Activated CD4-positive, alpha-beta T cell treated with anti-CD3 and anti-CD28 coated beads for 36 hours (primary cell): Measurements from ENCODE around the gene DCAF7. TPM values are rescaled to one million over a fixed set of nuclear protein-coding genes. Genes with fewer than 3 reads are reported as not detected.

Experiments
- ATAC-seq: fragments of 200-7000 bp; cut with Tn5 transposase; one replicate; pipeline ENCODE4 v1.10.0; 2021; ENCODE audit warnings: mild to moderate bottlenecking, moderate library complexity
- CTCF ChIA-PET: fragments of 350-600 bp; sonication (Branson Sonifier 250); formaldehyde crosslinking; loops from one replicate; lab custom pipeline; 2021; ENCODE audit warnings: antibody characterized with exemption; lab: Charles Lee
- POLR2A ChIA-PET: fragments of 350-600 bp; sonication (Branson Sonifier 250); formaldehyde crosslinking; loops from one replicate; lab custom pipeline; 2021; ENCODE audit warnings: antibody characterized with exemption, inconsistent platforms; lab: Charles Lee
- DNase-seq: peaks from one replicate; pipeline ENCODE4 v3.0.0-alpha.2; 2020
- H3K27ac Mint-ChIP-seq: one replicate; pipeline ENCODE4 v1.8.0; 2021; ENCODE audit warnings: mixed read lengths
- H3K27me3 Mint-ChIP-seq: one replicate; pipeline ENCODE4 v1.8.0; 2021; ENCODE audit warnings: mixed read lengths
- H3K36me3 Mint-ChIP-seq: one replicate; pipeline ENCODE4 v1.8.0; 2021; ENCODE audit warnings: low read depth, mixed read lengths
- H3K4me1 Mint-ChIP-seq: one replicate; pipeline ENCODE4 v1.8.0; 2021; ENCODE audit warnings: mixed read lengths
- H3K4me3 Mint-ChIP-seq: one replicate; pipeline ENCODE4 v1.8.0; 2021; ENCODE audit warnings: mild to moderate bottlenecking, moderate library complexity, mixed read lengths
- H3K9me3 Mint-ChIP-seq: one replicate; pipeline ENCODE4 v1.8.0; 2021; ENCODE audit warnings: low read depth, mixed read lengths
- intact Hi-C, 2 experiments: fragments of 100-400 bp; cut with DNase I in 1 of 2; cut with micrococcal nuclease in 1 of 2; formaldehyde crosslinking; loops; one replicate each; pipeline versions ENCODE4 v1.14.2 to v1.15.1; 2022 to 2024; cut with DNase I, micrococcal nuclease
- total RNA-seq, 2 experiments: library from RNA; stranded (reverse); gene quantifications; one replicate each; pipeline ENCODE4 v1.2.3, GENCODE V29; 2021

Gene DCAF7
- total RNA-seq, 2 experiments from 2014 or later = 106 to 117 TPM

GRCh38 chr17:63596856-63597586, 46.7 kb downstream of the DCAF7 start:
- peaks cover 29% of the 10 kb centered on the region for H3K4me1 Mint-ChIP-seq
- peak overlapping the region; percentile 13 for H3K27ac Mint-ChIP-seq
- POLR2A ChIA-PET = interaction anchor here (0.5 to 1.0 kb wide), 2 partner anchors 15 to 46 kb away, joined by 3 to 4 read pairs; no protein-coding TSS in a partner anchor
- intact Hi-C loops = no loop called here
- CTCF ChIA-PET = interaction anchor here (0.6 to 1.6 kb wide), 3 partner anchors 46 to 264 kb away, joined by 3 read pairs; no protein-coding TSS in a partner anchor
- ATAC-seq (no peak), DNase-seq (no peak)
- peaks cover 3% of the 10 kb centered on the region for H3K36me3 Mint-ChIP-seq
- no peaks in the 10 kb centered on the region for H3K9me3 Mint-ChIP-seq
- no peaks in the 10 kb centered on the region for H3K27me3 Mint-ChIP-seq
- H3K4me3 Mint-ChIP-seq = no peak overlapping the region

GRCh38 chr17:63598281-63598680, 48.0 kb downstream of the DCAF7 start:
- no peaks in the 10 kb centered on the region for H3K27me3 Mint-ChIP-seq
- no peak for DNase-seq
- POLR2A ChIA-PET = no interaction called here
- no peak overlapping the region for H3K27ac Mint-ChIP-seq
- CTCF ChIA-PET = no interaction called here
- peaks cover 31% of the 10 kb centered on the region for H3K4me1 Mint-ChIP-seq
- no peak overlapping the region for H3K4me3 Mint-ChIP-seq
- intact Hi-C loops = no loop called here
- ATAC-seq = peak; percentile 19
- peaks cover 7% of the 10 kb centered on the region for H3K36me3 Mint-ChIP-seq
- no peaks in the 10 kb centered on the region for H3K9me3 Mint-ChIP-seq

- CTCF ChIA-PET = interaction anchor here (0.8 to 2.7 kb wide), 3 partner anchors 10 to 173 kb away, joined by 3 to 21 read pairs (median 4); no protein-coding TSS in a partner anchor
Observed at GRCh38 chr17:63600569-63601438, 50.5 kb downstream of the DCAF7 start, which contains the start of gene TACO1. Gene TACO1, plus strand, starts transcription at chr17:63600895. Its CDS starts 189 bp downstream, at chr17:63601084.

GRCh38 chr17:63601439-63602371, 51.4 kb downstream of the DCAF7 start:
- Mint-ChIP-seq H3K27me3 (no peaks in the 10 kb centered on the region), H3K4me3 (peak overlapping the region; percentile 97), H3K4me1 (peaks cover 31% of the 10 kb centered on the region), H3K36me3 (peaks cover 11% of the 10 kb centered on the region), H3K27ac (peak overlapping the region; percentile 95), H3K9me3 (no peaks in the 10 kb centered on the region)
- ATAC-seq (no peak), DNase-seq (no peak)
- intact Hi-C loops = loop anchor here in 1 of 2 experiments (2.0 kb wide), 1 partner anchor 51 kb away; the partner anchor contains the start of gene DCAF7
- POLR2A ChIA-PET = interaction anchor here (0.5 to 1.2 kb wide), 3 partner anchors 9 to 54 kb away, joined by 4 to 5 read pairs (median 5); partner anchors contain the start of gene DCAF7
- CTCF ChIA-PET = interaction anchor here (0.8 to 2.7 kb wide), 6 partner anchors 9 to 195 kb away, joined by 3 to 21 read pairs (median 4); no protein-coding TSS in a partner anchor

More at GRCh38 chr17:63600569-63601438, 50.5 kb downstream of the DCAF7 start, which contains the start of gene TACO1:
- peak; percentile 87 for DNase-seq
- Mint-ChIP-seq H3K4me3 (peak within 1 kb of the TSS; percentile 97), H3K9me3 (no peaks in the 10 kb centered on the region), H3K36me3 (peaks cover 9% of the 10 kb centered on the region), H3K27ac (peak within 1 kb of the TSS; percentile 95), H3K27me3 (no peaks in the 10 kb centered on the region), H3K4me1 (peaks cover 31% of the 10 kb centered on the region)
- ATAC-seq = peak; percentile 94
- POLR2A ChIA-PET = interaction anchor here (1.2 kb wide), 1 partner anchor 50 kb away, joined by 4 read pairs; the partner anchor contains the start of gene DCAF7
- intact Hi-C loops = loop anchor here (1.0 to 2.0 kb wide), 3 partner anchors 21 to 51 kb away; partner anchors contain the start of genes DCAF7 (in 2 of the 2) and MAP3K3 (in 1 of the 2)

GRCh38 chr17:63609816-63610573, 59.7 kb downstream of the DCAF7 start:
- ChIA-PET CTCF (interaction anchor here (0.9 to 7.4 kb wide), 5 partner anchors 9 to 239 kb away, joined by 3 to 121 read pairs (median 5); partner anchors contain the start of genes DCAF7, MAP3K3 and TACO1), POLR2A (interaction anchor here (1.2 to 2.2 kb wide), 2 partner anchors 8 to 12 kb away, joined by 5 to 15 read pairs; partner anchors contain the start of gene MAP3K3)
- Mint-ChIP-seq H3K4me1 (peaks cover 27% of the 10 kb centered on the region), H3K27ac (peak overlapping the region; percentile 91), H3K4me3 (peak overlapping the region; percentile 7), H3K9me3 (no peaks in the 10 kb centered on the region), H3K36me3 (peaks cover 32% of the 10 kb centered on the region), H3K27me3 (no peaks in the 10 kb centered on the region)
- ATAC-seq (peak; percentile 40), DNase-seq (peak; percentile 48)
- intact Hi-C loops = loop anchor here in 1 of 2 experiments (5.0 kb wide), 1 partner anchor 133 kb away; the partner anchor contains the start of gene ACE

- DNase-seq (peak; percentile 9), ATAC-seq (no peak)
- peak overlapping the region; percentile 91 for H3K27ac Mint-ChIP-seq
- intact Hi-C loops = loop anchor here (1.0 to 5.0 kb wide), 2 partner anchors 61 to 134 kb away; partner anchors contain the start of genes ACE (in 1 of the 2) and DCAF7 (in 1 of the 2)
- no peaks in the 10 kb centered on the region for H3K27me3 Mint-ChIP-seq
- ChIA-PET CTCF (interaction anchor here (0.9 to 7.4 kb wide), 25 partner anchors 9 to 482 kb away, joined by 3 to 121 read pairs (median 6); partner anchors contain the start of genes DCAF7, MAP3K3 and TACO1), POLR2A (interaction anchor here (0.7 to 2.2 kb wide), 5 partner anchors 9 to 103 kb away, joined by 3 to 15 read pairs (median 5); partner anchors contain the start of gene MAP3K3)
- no peaks in the 10 kb centered on the region for H3K9me3 Mint-ChIP-seq
- H3K4me1 Mint-ChIP-seq = peaks cover 27% of the 10 kb centered on the region
- H3K4me3 Mint-ChIP-seq = peak overlapping the region; percentile 51
- peaks cover 27% of the 10 kb centered on the region for H3K36me3 Mint-ChIP-seq
Observed at GRCh38 chr17:63610854-63611253, 60.6 kb downstream of the DCAF7 start.

GRCh38 chr17:63611354-63611753, 61.1 kb downstream of the DCAF7 start:
- ATAC-seq = peak; percentile 85
- H3K4me3 Mint-ChIP-seq = peak overlapping the region; percentile 51

GRCh38 chr17:63613663-63614062, 63.4 kb downstream of the DCAF7 start:
- Mint-ChIP-seq H3K36me3 (peaks cover 18% of the 10 kb centered on the region), H3K9me3 (no peaks in the 10 kb centered on the region), H3K27ac (no peak overlapping the region), H3K4me3 (no peak overlapping the region), H3K27me3 (no peaks in the 10 kb centered on the region), H3K4me1 (peaks cover 27% of the 10 kb centered on the region)
- ATAC-seq (no peak), DNase-seq (no peak)
- ChIA-PET POLR2A (no interaction called here), CTCF (interaction anchor here (0.6 to 7.4 kb wide), 6 partner anchors 9 to 187 kb away, joined by 3 to 121 read pairs (median 18); partner anchors contain the start of gene MAP3K3)
- intact Hi-C loops = loop anchor here in 1 of 2 experiments (5.0 kb wide), 1 partner anchor 136 kb away; the partner anchor contains the start of gene ACE

More at GRCh38 chr17:63611354-63611753, 61.1 kb downstream of the DCAF7 start:
- ChIA-PET CTCF (interaction anchor here (0.6 to 7.4 kb wide), 63 partner anchors 8 to 522 kb away, joined by 3 to 121 read pairs (median 5); partner anchors contain the start of genes ACE, DCAF7, MAP3K3 and TACO1), POLR2A (interaction anchor here (0.6 to 2.2 kb wide), 11 partner anchors 10 to 978 kb away, joined by 3 to 15 read pairs (median 5); partner anchors contain the start of gene MAP3K3)
- DNase-seq = peak; percentile 59
- Mint-ChIP-seq H3K27me3 (no peaks in the 10 kb centered on the region), H3K9me3 (no peaks in the 10 kb centered on the region), H3K36me3 (peaks cover 26% of the 10 kb centered on the region), H3K27ac (peak overlapping the region; percentile 91), H3K4me1 (peaks cover 27% of the 10 kb centered on the region)
- intact Hi-C loops = loop anchor here (1.0 to 5.0 kb wide), 2 partner anchors 61 to 134 kb away; partner anchors contain the start of genes ACE (in 1 of the 2) and DCAF7 (in 1 of the 2)
